Trophoblast cell (in vitro differentiated cells and primary cell): ENCODE measurements around the gene HRH1.

Experiments
- DNase-seq, 2 donors: peaks; one replicate each; pipeline ENCODE4 v3.0.0-alpha.2; 2016
- H2AFZ ChIP-seq: 2 replicates; pipeline ENCODE4 v1.6.1; 2013; ENCODE audit warnings: low read length, moderate library complexity, mild to moderate bottlenecking; ENCODE audit not compliant: insufficient read depth, poor library complexity
- H2AK5ac ChIP-seq: 2 replicates; pipeline ENCODE4 v1.6.1; 2013; ENCODE audit warnings: mild to moderate bottlenecking, low read length
- H2BK120ac ChIP-seq: 2 replicates; pipeline ENCODE4 v1.6.1; 2013; ENCODE audit warnings: low read length, mild to moderate bottlenecking, moderate library complexity; ENCODE audit not compliant: insufficient read depth, poor library complexity
- H2BK12ac ChIP-seq: 2 replicates; pipeline ENCODE4 v1.6.1; 2013; ENCODE audit warnings: mild to moderate bottlenecking, low read length, moderate library complexity
- H2BK5ac ChIP-seq: 2 replicates; pipeline ENCODE4 v1.6.1; 2013; ENCODE audit warnings: low read length, low read depth, moderate library complexity, mild to moderate bottlenecking; ENCODE audit not compliant: poor library complexity
- H3K14ac ChIP-seq: 2 replicates; pipeline ENCODE4 v1.6.1; 2013; ENCODE audit warnings: mild to moderate bottlenecking, low read length
- H3K18ac ChIP-seq: 2 replicates; pipeline ENCODE4 v1.6.1; 2013; ENCODE audit warnings: mild to moderate bottlenecking, low read length
- H3K23ac ChIP-seq: 2 replicates; pipeline ENCODE4 v1.6.1; 2013; ENCODE audit warnings: low read length
- H3K27ac ChIP-seq: 2 replicates; pipeline ENCODE4 v1.5.1; 2013; ENCODE audit warnings: low read depth, mild to moderate bottlenecking, inconsistent platforms, low read length, moderate library complexity
- H3K27me3 ChIP-seq: 2 replicates; pipeline ENCODE4 v1.6.1; 2013; ENCODE audit warnings: inconsistent platforms, mild to moderate bottlenecking, low read length, moderate library complexity; ENCODE audit not compliant: insufficient read depth
- H3K36me3 ChIP-seq, 2 experiments: 1 replicate in 1 of 2; 2 replicates in 1 of 2; pipeline ENCODE4 v1.6.1; 2013; ENCODE audit warnings: low read length in 2 of 2, mild to moderate bottlenecking in 2 of 2, moderate library complexity in 1 of 2; ENCODE audit not compliant: insufficient read depth in 2 of 2, control insufficient read depth in 1 of 2
- H3K4ac ChIP-seq: 2 replicates; pipeline ENCODE4 v1.6.1; 2013; ENCODE audit warnings: low read depth, mild to moderate bottlenecking, low read length, moderate library complexity
- H3K4me1 ChIP-seq, 2 experiments: 1 replicate in 1 of 2; 2 replicates in 1 of 2; pipeline ENCODE4 v1.6.1; 2013; ENCODE audit warnings: low read length in 2 of 2, mild to moderate bottlenecking in 2 of 2, moderate library complexity in 1 of 2; ENCODE audit not compliant: insufficient read depth in 2 of 2, control insufficient read depth in 1 of 2
- H3K4me2 ChIP-seq: 2 replicates; pipeline ENCODE4 v1.6.1; 2013; ENCODE audit warnings: inconsistent platforms, mild to moderate bottlenecking, low read length, moderate library complexity
- H3K4me3 ChIP-seq: 2 replicates; pipeline ENCODE4 v1.5.1; 2013; ENCODE audit warnings: mild to moderate bottlenecking, low read depth, low read length, inconsistent platforms
- H3K79me1 ChIP-seq: one replicate; pipeline ENCODE4 v1.6.1; 2013; ENCODE audit warnings: low read length
- H3K79me2 ChIP-seq: 2 replicates; pipeline ENCODE4 v1.6.1; 2013; ENCODE audit warnings: low read length, mild to moderate bottlenecking; ENCODE audit not compliant: control insufficient read depth, insufficient read depth, poor library complexity
- H3K9ac ChIP-seq: 2 replicates; pipeline ENCODE4 v1.6.1; 2013; ENCODE audit warnings: mild to moderate bottlenecking, low read length
- H3K9me3 ChIP-seq: 2 replicates; pipeline ENCODE4 v1.6.1; 2013; ENCODE audit warnings: low read depth, mild to moderate bottlenecking, control low read depth, inconsistent platforms, low read length; ENCODE audit not compliant: insufficient read depth
- H4K12ac ChIP-seq: 2 replicates; pipeline ENCODE4 v1.6.1; 2013; ENCODE audit warnings: low read depth, mild to moderate bottlenecking, low read length, moderate library complexity
- H4K8ac ChIP-seq: 2 replicates; pipeline ENCODE4 v1.6.1; 2013; ENCODE audit warnings: low read depth, mild to moderate bottlenecking, low read length, moderate library complexity
- H4K91ac ChIP-seq: one replicate; pipeline ENCODE4 v1.6.1; 2013; ENCODE audit warnings: low read depth, mild to moderate bottlenecking, low read length, moderate library complexity
- WGBS: extraction: QIAGEN DNeasy Blood & Tissue Kit; methylation state at CpG from one replicate; pipeline ENCODE4 v1.1.7; 2013; ENCODE audit warnings: missing lambda C conversion rate; ENCODE audit not compliant: insufficient read length, insufficient coverage; ENCODE audit errors: extremely low coverage; 5-methylcytosine and 5-hydroxymethylcytosine counted together

The HRH1 gene

DNA sequence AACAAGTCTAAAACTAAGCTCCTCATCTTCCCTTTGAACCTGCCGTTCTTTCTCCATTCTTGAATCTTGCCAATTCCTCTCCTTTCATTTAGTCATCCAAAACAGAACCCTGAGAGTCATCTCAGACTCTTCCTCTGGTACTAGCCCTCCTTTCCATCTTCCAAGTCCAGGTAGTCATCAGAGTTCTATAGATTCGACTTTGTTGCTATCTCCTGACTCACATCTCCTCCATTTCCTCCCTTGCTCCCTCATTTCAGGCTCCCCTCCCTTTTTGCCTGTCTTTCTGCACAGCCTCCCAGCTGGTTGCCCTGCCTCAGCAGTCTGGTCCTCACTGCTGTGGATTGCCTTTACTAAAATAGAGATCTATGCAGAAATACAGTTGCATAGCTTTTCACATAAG, 122.6 kb downstream of the HRH1 start:
- Histone ChIP-seq H3K9ac (no peak overlapping the region), H2BK120ac (no peak overlapping the region), H4K8ac (no peak overlapping the region), H3K27me3 (no peaks in the 10 kb centered on the region), H3K23ac (no peak overlapping the region), H4K91ac (no peak overlapping the region), H3K18ac (no peak overlapping the region), H3K79me2 (peaks cover 4% of the 10 kb centered on the region), H3K36me3 (peaks cover 0 to under 1% of the 10 kb centered on the region in 2 experiments), H3K4me3 (no peak overlapping the region), H3K4ac (no peak overlapping the region), H3K14ac (no peak overlapping the region), H2BK5ac (no peak overlapping the region), H3K9me3 (peaks cover 2% of the 10 kb centered on the region), H2AK5ac (no peak overlapping the region), H3K4me1 (peaks cover 0 to 6% of the 10 kb centered on the region in 2 experiments), H4K12ac (no peak overlapping the region), H2AFZ (no peak overlapping the region), H2BK12ac (no peak overlapping the region), H3K4me2 (no peak overlapping the region), H3K79me1 (peaks cover 4% of the 10 kb centered on the region), H3K27ac (no peak overlapping the region)
- no CpG with 5 or more reads among the region's 2 CpGs for WGBS
- DNase-seq: no peak

DNA sequence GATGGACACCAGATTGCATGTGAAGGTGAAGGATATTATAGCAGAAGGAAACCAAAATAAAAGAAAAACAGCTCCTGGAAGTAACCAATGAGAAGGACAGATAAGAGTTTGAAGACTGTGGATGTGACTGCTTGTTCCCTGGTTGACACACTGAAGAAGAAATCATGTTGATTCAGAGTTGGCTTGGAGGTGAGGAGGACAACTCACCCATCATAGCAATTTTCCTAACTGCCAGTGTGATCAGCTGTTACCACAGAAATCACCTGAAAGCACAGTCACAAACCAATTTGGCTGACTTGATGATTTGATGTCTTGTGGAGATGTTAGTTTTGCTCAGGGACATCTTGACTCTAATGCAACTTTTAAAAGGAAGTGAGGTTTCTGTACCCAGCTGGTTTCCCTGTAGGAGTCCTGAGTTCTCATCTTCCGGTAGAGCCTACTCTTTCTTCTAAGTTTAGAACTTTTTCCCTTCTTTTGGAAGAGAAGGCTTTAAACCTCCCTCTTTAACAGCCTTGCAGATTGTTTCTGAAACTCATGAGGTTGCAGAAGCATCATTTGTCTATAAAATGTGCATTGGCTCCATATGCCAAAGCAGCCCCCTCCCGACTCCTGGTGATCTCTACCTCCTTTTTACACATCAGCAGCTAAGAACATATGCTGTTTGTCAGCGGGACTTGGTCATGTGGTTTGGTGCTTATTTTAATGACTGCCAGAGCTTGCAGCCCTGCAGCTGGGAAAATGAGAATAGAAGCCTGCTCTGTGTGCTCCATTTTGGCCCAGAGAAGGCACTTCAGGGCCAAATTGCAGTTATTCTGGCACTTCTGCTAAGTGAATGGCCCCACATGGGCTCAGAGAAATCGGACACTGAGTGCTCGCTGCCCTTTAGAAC, 128.2 kb downstream of the HRH1 start:
- H3K9me3 ChIP-seq: no peaks in the 10 kb centered on the region
- H2AK5ac ChIP-seq: no peak overlapping the region
- H3K23ac ChIP-seq: peak overlapping the region; percentile 92
- WGBS: no CpG with 5 or more reads among the region's 5 CpGs
- no peak overlapping the region for H3K4ac ChIP-seq
- no peak overlapping the region for H2BK120ac ChIP-seq
- no peak overlapping the region for H3K4me2 ChIP-seq
- no peak overlapping the region for H2BK12ac ChIP-seq
- H3K4me1 ChIP-seq: peaks cover 0 to 4% of the 10 kb centered on the region in 2 experiments
- H3K18ac ChIP-seq: no peak overlapping the region
- no peak overlapping the region for H2BK5ac ChIP-seq
- H4K12ac ChIP-seq: no peak overlapping the region
- H4K91ac ChIP-seq: no peak overlapping the region
- H3K79me1 ChIP-seq: peaks cover 2% of the 10 kb centered on the region
- no peaks in the 10 kb centered on the region for H3K79me2 ChIP-seq
- no peak overlapping the region for H3K4me3 ChIP-seq
- H3K14ac ChIP-seq: no peak overlapping the region
- no peak overlapping the region for H2AFZ ChIP-seq
- peaks cover 0 to 11% of the 10 kb centered on the region in 2 experiments for H3K36me3 ChIP-seq
- no peaks in the 10 kb centered on the region for H3K27me3 ChIP-seq
- DNase-seq: no peak
- H3K9ac ChIP-seq: no peak overlapping the region
- H3K27ac ChIP-seq: no peak overlapping the region
- no peak overlapping the region for H4K8ac ChIP-seq

DNA sequence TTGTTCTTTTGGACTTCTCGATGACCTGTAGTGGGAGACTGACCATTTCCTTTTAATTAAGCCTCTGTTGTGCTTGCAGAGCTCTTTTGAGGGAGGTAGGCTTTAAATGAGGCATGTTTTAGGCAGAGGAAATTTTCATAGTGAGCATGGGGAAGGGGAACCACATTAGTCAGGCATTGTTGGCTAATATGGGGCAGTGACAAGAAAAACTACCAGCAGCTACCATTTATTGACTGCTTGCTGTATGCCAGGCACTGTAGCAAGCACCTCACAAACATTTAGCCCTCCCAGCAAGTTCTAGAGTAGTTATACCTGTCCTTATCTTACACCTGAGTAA, 128.8 kb downstream of the HRH1 start:
- Histone ChIP-seq H2BK12ac (no peak overlapping the region), H3K4me3 (no peak overlapping the region)

DNA sequence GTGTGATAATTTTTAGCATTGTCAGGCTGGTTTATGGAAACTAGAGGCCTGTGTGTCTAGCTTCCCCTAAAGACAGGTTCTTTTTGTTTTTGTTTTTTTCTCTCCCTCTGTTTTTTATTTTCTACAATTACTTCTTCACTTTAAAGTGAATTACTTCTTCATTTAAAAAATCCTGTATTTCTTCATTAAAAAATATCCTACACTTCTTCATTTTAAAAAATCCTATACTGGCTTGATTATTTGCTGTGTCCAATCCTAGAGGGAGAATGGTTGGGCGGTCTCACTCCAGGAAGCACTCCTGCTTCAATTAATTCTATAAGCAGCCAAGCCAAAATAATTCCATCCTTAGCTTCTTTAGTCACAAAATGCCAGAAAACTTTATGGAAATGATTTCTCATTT, 129.7 kb downstream of the HRH1 start:
- Histone ChIP-seq H4K91ac (no peak overlapping the region), H4K8ac (no peak overlapping the region), H3K79me2 (no peaks in the 10 kb centered on the region), H3K9me3 (no peaks in the 10 kb centered on the region), H3K4me3 (no peak overlapping the region), H2BK12ac (no peak overlapping the region), H2AFZ (no peak overlapping the region), H3K14ac (no peak overlapping the region), H2AK5ac (no peak overlapping the region), H3K27me3 (no peaks in the 10 kb centered on the region), H4K12ac (no peak overlapping the region), H3K23ac (no peak overlapping the region), H2BK5ac (no peak overlapping the region), H3K4me1 (peaks cover 0 to 4% of the 10 kb centered on the region in 2 experiments), H2BK120ac (no peak overlapping the region), H3K27ac (no peak overlapping the region), H3K4ac (no peak overlapping the region), H3K79me1 (peaks cover 2% of the 10 kb centered on the region), H3K36me3 (peaks cover 0 to 11% of the 10 kb centered on the region in 2 experiments), H3K9ac (no peak overlapping the region), H3K18ac (no peak overlapping the region), H3K4me2 (no peak overlapping the region)
- no CpG with 5 or more reads among the region's 1 CpG for WGBS
- no peak for DNase-seq

More for the DNA sequence above, 128.8 kb downstream of the HRH1 start:
- no peak overlapping the region for H3K14ac ChIP-seq
- H2BK120ac ChIP-seq: no peak overlapping the region
- H4K91ac ChIP-seq: no peak overlapping the region
- no peak for DNase-seq
- H3K79me1 ChIP-seq: peaks cover 2% of the 10 kb centered on the region
- H3K27me3 ChIP-seq: no peaks in the 10 kb centered on the region
- H3K23ac ChIP-seq: no peak overlapping the region
- H3K4ac ChIP-seq: no peak overlapping the region
- H3K4me2 ChIP-seq: no peak overlapping the region
- no CpG with 5 or more reads among the region's 1 CpG for WGBS
- H4K12ac ChIP-seq: no peak overlapping the region
- H3K18ac ChIP-seq: no peak overlapping the region
- peaks cover 0 to 4% of the 10 kb centered on the region in 2 experiments for H3K4me1 ChIP-seq
- H3K27ac ChIP-seq: no peak overlapping the region
- no peaks in the 10 kb centered on the region for H3K79me2 ChIP-seq
- H2AFZ ChIP-seq: no peak overlapping the region
- H2AK5ac ChIP-seq: no peak overlapping the region
- H3K9ac ChIP-seq: no peak overlapping the region
- no peak overlapping the region for H4K8ac ChIP-seq
- H3K36me3 ChIP-seq: peaks cover 0 to 11% of the 10 kb centered on the region in 2 experiments
- no peak overlapping the region for H2BK5ac ChIP-seq
- no peaks in the 10 kb centered on the region for H3K9me3 ChIP-seq
